GM19328 (cell line): ENCODE results near the gene POLRMT.

Experiments
- ATAC-seq: cut with Tn5 transposase; IDR thresholded peaks from one replicate; pipeline ENCODE4 v1.9.1; 2021; ENCODE audit warnings: mild to moderate bottlenecking, moderate library complexity; ENCODE audit not compliant: unreplicated experiment

POLRMT gene

DNA sequence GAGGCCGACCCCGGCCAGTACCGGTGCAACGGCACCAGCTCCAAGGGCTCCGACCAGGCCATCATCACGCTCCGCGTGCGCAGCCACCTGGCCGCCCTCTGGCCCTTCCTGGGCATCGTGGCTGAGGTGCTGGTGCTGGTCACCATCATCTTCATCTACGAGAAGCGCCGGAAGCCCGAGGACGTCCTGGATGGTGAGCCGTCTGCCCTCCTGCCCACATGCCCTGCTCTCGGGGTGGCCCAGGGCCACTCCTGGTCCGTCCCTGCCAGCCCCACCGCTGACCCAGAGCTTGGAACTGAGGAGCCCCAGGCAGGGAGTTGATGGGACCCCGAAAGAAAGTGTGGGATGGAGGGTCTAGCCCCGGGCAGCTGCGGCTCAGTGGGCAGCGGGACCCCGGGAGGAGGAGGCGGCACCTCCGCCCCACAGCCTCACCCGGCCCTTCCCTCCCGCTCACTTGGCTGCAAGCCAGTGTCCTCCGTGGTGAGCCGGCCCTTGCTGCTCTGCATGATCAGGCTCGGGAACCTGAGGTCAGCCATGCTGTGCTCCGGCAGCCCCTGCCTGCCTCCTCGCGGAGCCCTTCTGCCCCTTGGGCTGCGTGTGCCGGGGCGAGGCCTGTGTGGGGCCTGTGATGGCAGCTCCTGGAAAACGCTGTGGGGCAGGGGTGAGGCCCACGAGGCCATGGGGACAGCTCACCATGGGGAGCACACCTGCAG is 51.8 kb downstream of the POLRMT start:
- no peak for ATAC-seq

DNA sequence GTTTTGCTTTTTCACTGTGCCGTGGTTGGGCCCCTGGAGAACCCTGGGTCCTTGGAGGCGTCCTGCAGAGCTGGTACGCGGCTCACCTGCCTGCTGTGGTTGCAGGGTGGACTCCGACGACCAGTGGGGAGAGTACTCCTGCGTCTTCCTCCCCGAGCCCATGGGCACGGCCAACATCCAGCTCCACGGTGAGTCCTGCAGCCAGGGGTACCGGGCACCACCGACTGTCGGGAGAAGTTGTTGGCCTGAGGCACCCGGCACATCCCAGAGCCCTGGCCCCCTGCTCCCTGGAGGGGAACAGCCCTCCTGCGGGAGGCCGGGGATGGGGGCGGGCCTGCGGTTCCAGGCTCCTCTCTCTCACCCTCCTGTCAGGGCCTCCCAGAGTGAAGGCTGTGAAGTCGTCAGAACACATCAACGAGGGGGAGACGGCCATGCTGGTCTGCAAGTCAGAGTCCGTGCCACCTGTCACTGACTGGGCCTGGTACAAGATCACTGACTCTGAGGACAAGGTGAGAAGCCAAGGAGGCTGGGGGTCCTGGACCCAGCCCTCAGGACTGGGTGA is 53.0 kb downstream of the POLRMT start:
- ATAC-seq = no peak

DNA sequence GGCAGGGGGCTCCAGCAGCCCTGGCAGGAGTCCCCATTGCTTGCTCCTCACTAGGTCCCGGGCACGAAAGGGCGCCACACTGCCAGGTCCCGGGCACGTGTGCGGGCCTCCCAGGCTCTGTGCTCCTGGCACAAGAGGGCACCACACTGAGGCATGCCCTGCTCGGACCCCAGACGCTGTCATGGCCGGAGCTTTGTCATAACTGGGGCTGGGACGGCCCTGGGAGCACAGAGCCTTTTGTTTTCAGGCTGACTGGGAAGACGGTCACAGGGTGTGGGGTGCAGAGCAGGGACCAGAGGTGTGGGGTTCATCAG is 53.5 kb downstream of the POLRMT start:
- ATAC-seq = no peak

DNA sequence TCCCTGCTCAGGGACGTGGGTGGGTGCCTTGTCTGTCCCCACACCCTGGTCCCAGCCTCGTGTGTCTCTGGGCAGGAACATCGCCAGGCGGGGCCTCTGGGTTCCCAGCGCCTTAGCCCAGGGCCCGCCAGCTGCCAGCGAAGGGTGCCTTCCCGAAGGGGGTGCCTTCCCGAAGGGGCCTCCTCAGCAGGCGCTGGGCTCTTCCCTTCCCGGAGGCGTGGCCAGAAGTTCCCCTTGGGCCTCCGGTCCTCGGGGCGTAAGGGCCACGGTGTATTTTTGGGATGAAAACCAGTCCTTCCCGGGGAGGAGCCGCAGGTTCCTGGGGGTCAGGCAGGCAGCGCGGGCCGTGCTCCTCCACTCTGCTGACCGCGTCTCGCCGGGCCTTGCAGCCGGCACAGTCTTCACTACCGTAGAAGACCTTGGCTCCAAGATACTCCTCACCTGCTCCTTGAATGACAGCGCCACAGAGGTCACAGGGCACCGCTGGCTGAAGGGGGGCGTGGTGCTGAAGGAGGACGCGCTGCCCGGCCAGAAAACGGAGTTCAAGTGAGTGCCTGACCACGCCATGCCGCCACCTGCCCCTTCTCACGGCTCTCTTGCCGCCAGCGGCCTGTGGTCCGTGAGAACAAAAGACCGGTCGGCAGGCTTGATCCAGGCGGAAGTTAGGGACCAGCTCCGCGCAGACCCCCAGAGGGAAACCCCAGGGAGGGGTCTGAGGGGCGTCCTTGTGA is 54.1 kb downstream of the POLRMT start:
- ATAC-seq = no peak

DNA sequence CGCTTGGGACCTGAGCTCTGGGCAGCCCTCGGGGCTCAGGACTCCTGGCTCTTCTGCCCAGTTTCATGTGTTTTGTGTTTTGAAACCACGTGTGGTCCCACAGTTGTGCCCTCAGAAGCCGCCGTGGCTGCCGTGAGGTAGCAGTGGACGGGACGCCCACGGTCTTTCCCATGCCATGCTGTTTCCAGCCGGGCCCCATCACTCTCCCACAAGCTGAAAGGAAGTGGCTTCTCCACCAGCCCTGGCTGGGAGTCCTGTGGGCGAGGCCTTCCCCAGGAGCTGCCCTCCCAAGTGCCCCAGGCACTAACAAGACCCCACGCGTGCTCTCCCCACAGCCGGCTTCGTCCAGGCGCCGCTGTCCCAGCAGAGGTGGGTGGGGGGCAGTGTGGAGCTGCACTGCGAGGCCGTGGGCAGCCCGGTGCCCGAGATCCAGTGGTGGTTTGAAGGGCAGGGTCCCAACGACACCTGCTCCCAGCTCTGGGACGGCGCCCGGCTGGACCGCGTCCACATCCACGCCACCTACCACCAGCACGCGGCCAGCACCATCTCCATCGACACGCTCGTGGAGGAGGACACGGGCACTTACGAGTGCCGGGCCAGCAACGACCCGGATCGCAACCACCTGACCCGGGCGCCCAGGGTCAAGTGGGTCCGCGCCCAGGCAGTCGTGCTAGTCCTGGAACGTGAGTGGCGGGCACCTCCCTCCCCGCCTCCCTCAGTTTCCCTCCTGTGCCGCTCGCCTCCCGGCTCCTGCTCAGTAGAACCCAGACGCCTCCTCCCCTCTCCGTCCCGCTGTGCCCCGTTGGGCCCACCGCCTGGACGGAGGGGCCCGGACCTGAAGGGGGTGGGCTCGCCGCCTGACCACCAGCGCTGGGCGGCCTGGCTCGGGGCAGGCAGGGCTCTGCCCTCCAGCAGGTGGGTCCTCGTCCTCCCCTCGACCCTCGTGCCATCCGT is 55.6 kb downstream of the POLRMT start:
- ATAC-seq = no peak

DNA sequence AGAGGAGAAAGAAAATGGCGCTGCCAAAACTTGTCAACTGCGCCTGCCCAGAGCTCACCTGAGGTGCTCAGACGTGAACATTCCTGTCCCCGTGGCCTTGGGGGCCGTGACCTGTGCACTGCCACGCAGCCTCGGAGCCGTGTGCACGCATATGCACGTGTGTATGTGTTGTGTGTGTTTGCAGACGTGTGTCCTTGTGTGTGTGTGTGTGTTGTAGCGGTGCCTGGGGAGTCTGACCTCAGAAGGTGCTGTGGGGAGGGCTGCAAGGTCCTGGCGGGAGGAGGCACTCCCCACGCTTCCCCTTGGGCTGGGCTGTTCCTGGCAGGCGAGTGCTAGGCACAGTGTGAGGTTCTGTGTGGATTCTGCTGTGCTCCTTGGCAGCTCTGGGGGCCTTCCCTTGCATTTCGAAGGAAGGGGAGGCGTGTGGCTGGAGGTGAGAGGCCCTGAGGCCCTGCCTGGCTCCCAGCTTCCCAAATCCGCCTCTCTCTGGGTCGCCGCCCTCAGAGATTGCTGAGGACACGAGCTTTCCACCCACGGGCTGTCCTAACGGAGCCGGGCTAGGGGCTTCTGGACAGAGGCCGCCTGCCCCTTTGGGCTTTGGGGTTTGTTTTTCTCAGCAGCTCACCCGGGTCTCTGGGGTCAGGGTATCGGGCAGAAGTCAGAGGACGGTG is 56.4 kb downstream of the POLRMT start:
- ATAC-seq = no peak

DNA sequence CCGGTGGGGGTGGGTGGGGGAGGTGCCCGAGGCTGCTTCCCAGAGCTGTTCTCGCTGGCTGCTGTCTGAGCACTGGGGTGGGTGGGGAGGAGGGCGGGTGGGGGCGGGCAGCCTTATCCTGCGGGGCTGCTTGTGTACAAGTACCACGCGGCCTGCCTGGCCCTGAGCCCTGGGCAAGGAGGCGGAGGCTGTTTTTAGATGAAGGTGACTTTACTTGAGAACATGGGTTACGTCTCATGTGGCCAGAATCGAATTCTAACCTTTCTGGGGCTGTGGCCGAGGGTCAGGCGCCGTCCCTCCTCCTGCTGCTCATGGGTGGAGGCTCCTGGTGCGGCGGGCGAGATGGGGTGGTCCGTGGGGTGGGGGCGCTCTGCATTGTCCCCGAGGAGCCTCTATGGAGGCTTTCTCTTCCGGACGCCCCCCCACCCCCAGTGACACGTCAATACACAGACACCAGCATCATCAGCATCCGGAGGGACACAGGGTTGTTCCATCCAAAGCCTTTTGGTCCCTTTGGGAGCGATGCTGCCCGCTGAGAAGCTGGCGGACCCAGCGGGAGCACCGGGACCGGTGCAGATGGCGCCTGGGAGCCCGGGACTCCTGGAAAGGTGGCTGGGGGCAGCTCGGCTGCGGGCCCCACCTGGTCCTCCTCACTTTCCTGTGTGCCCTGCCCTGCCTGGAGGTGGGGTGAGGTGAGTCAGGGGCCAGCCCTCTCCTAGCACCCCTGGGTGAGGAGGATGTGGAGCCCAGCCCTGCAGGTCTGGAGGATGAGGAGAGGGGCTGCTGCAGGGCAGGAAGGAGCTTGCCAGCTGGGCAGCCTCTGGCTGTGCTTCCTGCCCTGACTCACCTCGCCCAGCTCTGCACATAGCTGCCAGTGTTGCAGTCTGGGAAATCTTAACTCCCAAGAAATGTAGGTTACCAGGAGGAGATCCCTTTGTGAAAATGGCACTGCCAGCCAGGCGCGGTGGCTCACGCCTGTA is 57.5 kb downstream of the POLRMT start:
- no peak for ATAC-seq

DNA sequence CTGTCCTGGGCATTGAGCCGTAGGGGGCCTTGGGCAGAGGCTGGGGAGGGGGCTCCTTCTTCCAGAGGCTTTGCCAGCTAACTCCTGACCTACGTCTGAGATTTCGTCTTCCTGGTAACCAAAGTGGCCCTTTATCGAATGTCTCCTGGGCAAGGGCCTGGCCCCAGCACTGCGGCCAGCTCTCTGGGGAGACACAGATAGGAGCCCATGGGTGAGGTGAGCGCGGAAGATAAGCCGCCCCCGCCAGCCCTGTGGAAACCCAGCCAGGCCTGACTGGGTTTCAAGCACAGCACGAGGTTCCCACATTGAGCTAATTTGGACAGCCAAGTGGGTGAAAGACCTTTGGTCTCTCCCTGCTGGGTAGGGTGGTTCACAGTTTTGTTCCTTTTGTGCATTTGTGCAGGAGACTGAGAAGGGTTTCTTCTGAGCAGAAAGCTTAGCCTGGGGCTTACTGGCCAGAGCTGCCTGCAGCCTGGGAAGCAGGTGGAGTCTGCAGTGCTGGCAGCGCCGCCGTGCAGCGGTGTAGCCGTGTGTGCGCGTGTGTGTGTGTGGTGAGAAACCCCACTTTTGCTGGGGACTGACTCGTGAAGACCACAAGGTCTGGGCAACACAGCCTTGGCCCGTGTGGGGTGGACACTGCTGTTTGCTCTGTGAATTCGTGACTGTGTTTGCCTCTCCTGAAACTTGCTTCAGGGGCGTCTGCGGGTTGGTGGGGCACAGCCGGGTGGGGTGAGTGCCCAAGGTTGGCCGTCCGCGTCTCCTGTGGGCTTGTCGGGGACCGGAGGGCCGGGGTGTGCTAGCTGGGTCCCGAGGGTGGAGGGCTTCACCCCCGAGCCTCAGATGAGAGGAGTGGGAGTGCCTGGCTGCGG is 58.4 kb downstream of the POLRMT start:
- ATAC-seq = no peak

DNA sequence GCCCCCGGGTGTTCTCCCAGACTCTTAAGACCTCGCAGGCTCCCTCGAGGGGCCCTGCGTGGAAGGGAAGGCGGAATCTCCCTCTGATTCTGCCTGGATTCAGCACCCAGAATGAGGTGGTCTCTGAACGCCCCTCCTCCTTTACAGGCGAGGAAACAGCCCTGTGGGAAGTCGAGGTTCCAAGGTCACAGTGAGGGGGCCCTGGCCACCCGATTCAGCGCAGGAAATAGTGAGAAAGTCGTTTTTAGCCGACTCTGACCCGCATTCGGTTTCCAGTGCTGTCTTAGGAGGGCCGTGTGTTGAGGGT is 59.9 kb downstream of the POLRMT start:
- ATAC-seq = no peak

DNA sequence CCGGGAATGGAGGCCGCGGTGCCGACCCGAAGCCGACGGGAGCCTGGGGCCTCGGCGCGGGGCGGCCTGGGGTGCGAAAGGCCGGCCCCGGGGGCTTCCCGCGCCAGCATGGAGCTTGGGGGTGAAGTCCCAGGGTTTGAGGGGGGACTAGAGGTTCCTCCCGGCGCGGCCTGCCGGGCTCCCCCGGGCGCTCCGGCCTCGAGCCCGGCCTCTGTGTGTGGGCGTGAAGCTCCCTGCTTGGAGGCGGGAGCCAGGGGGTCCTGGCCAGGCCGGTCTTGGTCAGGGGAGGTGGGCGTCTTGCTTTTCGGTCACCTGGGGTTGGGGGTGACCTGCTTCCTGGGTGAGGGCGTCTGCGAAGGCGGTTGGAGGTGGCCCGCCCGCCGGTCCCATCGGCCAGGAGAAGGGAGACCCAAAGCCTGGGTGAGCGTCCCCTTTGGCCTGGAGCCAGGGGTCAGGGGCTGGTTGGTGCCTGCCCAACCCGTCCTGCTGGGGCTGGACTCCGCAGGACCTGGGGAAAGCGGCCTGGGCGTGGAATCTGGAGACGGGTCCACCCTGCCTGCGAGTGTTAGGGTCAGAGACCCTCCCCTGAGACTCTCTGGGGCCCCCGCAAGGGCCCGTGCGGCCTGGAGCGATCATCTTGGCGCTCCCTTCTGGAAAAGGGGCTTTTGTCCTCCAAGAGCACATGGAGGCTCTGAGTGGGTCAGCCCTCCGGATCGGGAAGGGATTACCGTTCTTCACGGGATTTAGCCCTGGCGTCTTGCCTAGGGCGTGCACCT is 60.4 kb downstream of the POLRMT start:
- ATAC-seq = no peak

DNA sequence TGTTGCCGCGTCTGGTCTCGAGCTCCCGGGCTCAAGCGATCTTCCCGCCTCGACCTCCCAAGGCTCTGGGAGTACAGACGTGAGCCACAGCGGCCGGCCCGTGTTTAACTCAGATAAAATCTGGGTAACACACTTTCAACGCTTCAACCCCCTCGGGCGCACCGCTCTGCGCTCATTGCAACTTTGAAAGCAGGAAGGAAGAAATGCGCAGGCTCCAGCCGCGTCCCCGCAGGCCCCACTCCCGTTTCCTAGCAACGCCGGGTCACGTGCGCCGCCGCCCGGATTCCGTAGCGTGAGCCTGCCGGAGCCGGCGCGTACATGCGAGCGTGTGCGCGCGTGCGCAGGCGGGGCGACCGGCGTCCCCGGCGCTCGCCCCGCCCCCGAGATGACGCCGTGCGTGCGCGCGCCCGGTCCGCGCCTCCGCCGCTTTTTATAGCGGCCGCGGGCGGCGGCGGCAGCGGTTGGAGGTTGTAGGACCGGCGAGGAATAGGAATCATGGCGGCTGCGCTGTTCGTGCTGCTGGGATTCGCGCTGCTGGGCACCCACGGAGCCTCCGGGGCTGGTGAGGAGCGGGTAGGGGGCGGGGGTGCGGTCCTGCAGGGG is 61.1 kb downstream of the POLRMT start, which contains the start of gene BSG:
TSS of gene BSG (plus strand) at position 457 of the 603 bp plus-strand sequence. CDS start at position 496, 39 bp downstream.
- ATAC-seq = peak; percentile 69

DNA sequence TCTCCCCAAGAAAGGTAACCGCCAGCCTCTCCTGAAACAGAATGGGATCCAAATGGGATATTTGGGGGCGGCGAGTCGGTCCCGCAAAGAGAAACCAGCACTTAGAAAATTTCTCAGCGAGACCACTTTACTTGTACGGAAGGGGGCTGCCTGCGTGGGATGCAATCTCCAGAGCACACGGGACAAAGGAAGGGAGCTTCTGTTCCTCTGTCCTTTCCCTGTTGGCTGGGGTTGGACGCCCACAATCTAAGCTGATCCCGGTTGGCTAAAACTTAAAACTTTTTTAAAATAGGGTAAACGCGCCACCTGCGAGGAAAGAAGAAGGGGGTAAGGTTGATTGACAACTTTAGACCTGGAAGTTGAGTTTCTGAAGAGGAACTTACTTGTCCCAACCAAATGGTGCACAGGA is 61.8 kb downstream of the POLRMT start:
- no peak for ATAC-seq

DNA sequence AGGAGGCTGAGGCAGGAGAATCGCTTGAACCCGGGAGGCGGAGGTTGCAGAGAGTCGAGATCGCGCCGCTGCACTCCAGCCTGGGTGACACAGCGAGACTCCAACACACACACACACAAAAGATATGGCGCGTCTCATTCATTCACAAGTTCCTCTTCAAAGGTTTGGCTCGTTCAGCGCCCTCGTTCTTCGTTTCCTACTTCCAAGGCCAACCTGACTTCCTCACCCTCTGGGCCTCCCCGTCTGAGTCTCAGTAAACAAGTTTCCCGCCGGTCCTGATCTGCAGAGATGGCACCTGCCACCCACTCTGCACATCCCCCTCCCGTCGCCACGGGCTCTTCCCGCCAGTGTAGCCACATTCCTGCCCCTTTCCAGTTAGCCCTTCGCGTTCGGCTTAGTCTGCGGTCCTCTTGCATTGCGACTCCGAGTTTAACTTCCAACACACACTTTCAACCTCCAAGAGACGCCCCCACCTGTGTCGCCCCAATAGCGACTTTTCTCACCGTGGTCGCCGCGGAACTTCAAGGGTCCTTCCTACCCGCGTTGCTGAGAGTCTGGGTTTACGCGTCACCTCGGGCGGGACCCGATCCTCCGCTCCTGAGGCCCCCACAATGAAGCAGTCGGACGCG is 62.3 kb downstream of the POLRMT start:
- ATAC-seq = no peak

DNA sequence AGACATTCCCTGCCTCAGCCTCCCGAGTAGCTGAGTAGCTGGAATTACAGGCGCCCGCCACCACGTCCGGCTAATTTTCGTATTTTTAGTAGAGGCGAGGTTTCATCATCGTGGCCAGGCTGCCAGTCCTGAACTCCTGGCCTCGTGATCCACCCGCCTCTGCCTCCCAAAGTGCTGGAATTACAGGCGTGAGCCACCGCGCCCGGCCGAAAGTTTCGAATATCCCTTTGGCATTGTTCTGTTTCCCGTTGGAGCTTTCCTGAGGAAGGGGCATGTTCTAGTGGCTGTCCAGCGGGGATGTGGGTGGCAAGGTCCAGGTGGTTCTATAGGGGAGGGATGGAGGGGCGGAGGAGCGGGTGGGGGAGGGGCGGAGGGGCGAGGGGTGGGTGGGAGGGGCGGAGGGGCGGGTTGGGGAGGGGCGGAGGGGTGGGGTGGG is 63.1 kb downstream of the POLRMT start:
- ATAC-seq = no peak

DNA sequence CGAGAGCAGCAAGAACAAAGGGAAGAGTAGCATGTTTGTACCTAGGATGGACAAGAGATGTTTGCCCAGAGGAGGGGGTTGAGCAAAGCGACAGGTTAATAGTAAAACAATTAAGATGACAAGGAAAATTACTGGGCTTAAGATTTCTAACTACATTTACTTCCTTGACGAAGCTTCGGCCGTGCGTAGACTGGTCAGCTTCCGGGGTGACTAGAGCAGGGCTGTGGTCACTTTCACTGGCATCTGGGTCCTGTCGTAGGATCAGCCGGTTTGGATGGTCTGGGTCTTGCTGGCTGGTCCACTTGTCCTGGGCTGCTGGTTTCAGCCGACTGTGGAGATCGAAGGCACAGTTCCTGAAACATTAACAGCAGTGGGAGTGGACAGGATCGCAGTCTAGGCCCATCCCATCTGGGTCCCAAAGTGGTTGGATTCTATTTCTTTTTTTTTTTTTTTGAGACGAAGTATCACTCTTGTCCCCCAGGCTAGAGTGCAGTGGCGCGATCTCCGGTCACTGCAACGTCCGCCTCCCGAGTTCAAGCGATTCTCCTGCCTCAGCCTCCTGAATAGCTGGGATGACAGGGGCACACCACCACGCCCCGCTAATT is 65.9 kb downstream of the POLRMT start:
- ATAC-seq = no peak
